ENCODE measurements around the gene GLS. TPM values are rescaled to one million over a fixed set of nuclear protein-coding genes. Genes with fewer than 3 reads are reported as not detected.
"Not testable (repeated sequence)": the region's sequence is repeated elsewhere in the genome, so short reads cannot be mapped to it uniquely, and the experiment has no call there.

The GLS gene
- total and polyA plus RNA-seq, 9 of the 15 experiments (the other 6 are each of a cell fraction or from before 2014, with no cell fraction given), result 13.7 to 77.5 (median 48.2) TPM

- ATAC-seq, FAIRE-seq, POLR2A ChIA-PET: not testable (repeated sequence)
Observed at GRCh38 chr2:190995315-190995714, 114.7 kb downstream of the GLS start.

DNA sequence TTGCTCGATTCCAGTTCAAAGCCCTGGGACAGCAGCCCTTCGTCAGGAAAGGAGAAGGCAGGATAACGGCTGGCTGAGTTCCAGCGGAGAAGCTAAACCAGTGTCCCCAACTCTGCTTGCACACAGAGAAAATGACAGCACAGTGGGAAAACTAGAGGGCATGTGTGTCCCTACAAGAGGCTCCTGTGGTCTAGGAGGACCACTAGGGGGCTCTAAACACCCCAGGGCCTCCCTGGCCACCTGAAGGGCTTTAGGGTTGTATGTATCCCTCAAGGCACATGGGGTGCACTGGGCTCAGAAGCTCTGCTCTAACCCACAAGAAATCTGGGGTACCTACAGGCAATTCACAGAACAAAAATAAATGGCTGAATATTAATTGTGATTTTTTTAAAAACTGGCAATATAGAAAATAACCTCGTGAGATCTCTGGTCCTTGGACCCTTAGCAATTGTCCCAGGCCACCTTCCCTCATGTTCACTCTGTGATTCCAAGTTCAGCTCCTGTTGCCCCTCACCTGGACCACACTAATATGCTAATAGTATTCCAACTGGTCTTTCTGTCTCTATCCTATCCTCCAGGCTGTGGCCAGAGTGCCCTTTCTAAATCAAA, 115.8 kb downstream of the GLS start:
- Histone ChIP-seq H3K79me2 (ENCODE audit: control insufficient read depth, insufficient read depth, low read length) (no peaks in the 10 kb centered on the region), H3K27me3 (ENCODE audit: control insufficient read depth in 2 of 2, insufficient read depth in 2 of 2, low read length in 2 of 2) (no peaks in the 10 kb centered on the region), H3K9me1 (ENCODE audit: control insufficient read depth, insufficient read depth, low read length) (no peaks in the 10 kb centered on the region), H3K27ac (ENCODE audit: extremely low read depth, low read depth, low read length) (no peak overlapping the region), H3K9me3 (replicated peaks; ENCODE audit: control insufficient read depth, insufficient read depth, low read depth, low read length) (no peaks in the 10 kb centered on the region), H3K4me3 (no peak overlapping the region), H2AFZ (ENCODE audit: low read depth, low read length) (no peak overlapping the region), H3K4me2 (ENCODE audit: insufficient read depth, low read length) (no peak overlapping the region), H3K4me1 (replicated peaks in 1 of 2; ENCODE audit: control insufficient read depth in 2 of 2, insufficient read depth in 2 of 2, low read length in 2 of 2) (no peaks in the 10 kb centered on the region), H3K9ac (ENCODE audit: insufficient read depth in 1 of 2, low read depth in 2 of 2, low read length in 2 of 2) (no peak overlapping the region), H3K36me3 (ENCODE audit: control insufficient read depth, insufficient read depth, low read length) (peaks cover 88% of the 10 kb centered on the region), H4K20me1 (replicated peaks; ENCODE audit: control insufficient read depth, insufficient read depth, low read length) (no peaks in the 10 kb centered on the region)
- POLR2A ChIA-PET, result no interaction called here
- CTCF ChIA-PET (ENCODE audit: low intra/inter-chr PET ratio), result interaction anchor here (0.7 kb wide), 1 partner anchor 192 kb away, joined by 3 read pairs; no protein-coding TSS in a partner anchor
- no TSS peak for BruUV-seq (replicated peaks)
- ATAC-seq (peak; percentile 99), FAIRE-seq (peak; percentile 60), DNase-seq (ENCODE audit: extremely low read depth in 1 of 4, low spot score in 3 of 4) (peak; percentile 31 to 67 (median 54))
- WGBS (ENCODE audit: insufficient coverage, low coverage, missing lambda C conversion rate), result 97% methylated on average over 4 of the region's 5 CpGs
- intact Hi-C loops (cut with micrococcal nuclease) (loop anchor here (1.0 kb wide), 1 partner anchor 34 kb away; no protein-coding TSS in a partner anchor), in situ Hi-C loops (cut with MboI) (no loop called here)
- TF ChIP-seq RAD21 (CRISPR knock-in tag; conservative IDR thresholded peaks at IDR 0.05 in 1 of 2, IDR thresholded peaks at IDR 0.05 in 1 of 2), result peak; percentile 22 to 62; a peak in 2 of 4 replicates
- TF ChIP-seq CBFB (CRISPR knock-in tag; IDR thresholded peaks at IDR 0.05), result no peak
- TF ChIP-seq XRCC3 (IDR thresholded peaks at IDR 0.05), result no peak
- TF ChIP-seq, protein P1, sequence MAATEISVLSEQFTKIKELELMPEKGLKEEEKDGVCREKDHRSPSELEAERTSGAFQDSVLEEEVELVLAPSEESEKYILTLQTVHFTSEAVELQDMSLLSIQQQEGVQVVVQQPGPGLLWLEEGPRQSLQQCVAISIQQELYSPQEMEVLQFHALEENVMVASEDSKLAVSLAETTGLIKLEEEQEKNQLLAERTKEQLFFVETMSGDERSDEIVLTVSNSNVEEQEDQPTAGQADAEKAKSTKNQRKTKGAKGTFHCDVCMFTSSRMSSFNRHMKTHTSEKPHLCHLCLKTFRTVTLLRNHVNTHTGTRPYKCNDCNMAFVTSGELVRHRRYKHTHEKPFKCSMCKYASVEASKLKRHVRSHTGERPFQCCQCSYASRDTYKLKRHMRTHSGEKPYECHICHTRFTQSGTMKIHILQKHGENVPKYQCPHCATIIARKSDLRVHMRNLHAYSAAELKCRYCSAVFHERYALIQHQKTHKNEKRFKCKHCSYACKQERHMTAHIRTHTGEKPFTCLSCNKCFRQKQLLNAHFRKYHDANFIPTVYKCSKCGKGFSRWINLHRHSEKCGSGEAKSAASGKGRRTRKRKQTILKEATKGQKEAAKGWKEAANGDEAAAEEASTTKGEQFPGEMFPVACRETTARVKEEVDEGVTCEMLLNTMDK (IDR thresholded peaks at IDR 0.05; ENCODE audit: borderline replicate concordance, insufficient read depth, low read depth, low read length, poor library complexity, severe bottlenecking), result peak; percentile 69
- no peak for TF ChIP-seq ZKSCAN1 (IDR thresholded peaks at IDR 0.05; ENCODE audit: low read depth, low read length)
- peak; percentile 73 to 97 (median 82) for TF ChIP-seq CTCF (IDR thresholded peaks at IDR 0.05 in 2 of 3, conservative IDR thresholded peaks at IDR 0.05 in 1 of 3; ENCODE audit: insufficient read depth in 2 of 3, low read depth in 1 of 3, low read length in 3 of 3)
- no peak for TF ChIP-seq ETS2 (tag; IDR thresholded peaks at IDR 0.05; ENCODE audit: borderline replicate concordance, poor library complexity, severe bottlenecking)

More at GRCh38 chr2:190995315-190995714, 114.7 kb downstream of the GLS start:
- intact Hi-C loops (cut with micrococcal nuclease); in situ Hi-C loops (cut with MboI); H3K4me2 ChIP-seq (ENCODE audit: insufficient read depth, low read length); CTCF ChIA-PET (ENCODE audit: low intra/inter-chr PET ratio); H3K79me2 ChIP-seq (ENCODE audit: control insufficient read depth, insufficient read depth, low read length); H2AFZ ChIP-seq (ENCODE audit: low read depth, low read length); H3K9ac ChIP-seq (ENCODE audit: insufficient read depth in 1 of 2, low read depth in 2 of 2, low read length in 2 of 2); H4K20me1 ChIP-seq (replicated peaks; ENCODE audit: control insufficient read depth, insufficient read depth, low read length); H3K4me1 ChIP-seq (replicated peaks in 1 of 2; ENCODE audit: control insufficient read depth in 2 of 2, insufficient read depth in 2 of 2, low read length in 2 of 2); H3K9me1 ChIP-seq (ENCODE audit: control insufficient read depth, insufficient read depth, low read length); H3K4me3 ChIP-seq; DNase-seq (ENCODE audit: extremely low read depth in 1 of 4, low spot score in 3 of 4); BruUV-seq (replicated peaks); H3K9me3 ChIP-seq (replicated peaks; ENCODE audit: control insufficient read depth, insufficient read depth, low read depth, low read length); H3K27ac ChIP-seq (ENCODE audit: extremely low read depth, low read depth, low read length); H3K27me3 ChIP-seq (ENCODE audit: control insufficient read depth in 2 of 2, insufficient read depth in 2 of 2, low read length in 2 of 2): not testable (repeated sequence)
- peaks cover 88% of the 10 kb centered on the region for H3K36me3 ChIP-seq (ENCODE audit: control insufficient read depth, insufficient read depth, low read length)
- WGBS (ENCODE audit: insufficient coverage, low coverage, missing lambda C conversion rate), result 84% methylated on average over 3 of the region's 3 CpGs

Measured in K562 (cell line).